GM10266 (cell line): ENCODE data around the gene AFF3.

Experiments
- DNase-seq: peaks from one replicate; pipeline ENCODE4 v3.0.0; 2012; ENCODE audit errors: extremely low spot score
- CTCF ChIP-seq: IDR thresholded peaks from 2 replicates; pipeline ENCODE4 v1.5.1; 2012; ENCODE audit warnings: mild to moderate bottlenecking, low read depth; ENCODE audit not compliant: control insufficient read depth, insufficient read depth; ENCODE audit errors: missing control alignments

The AFF3 gene

GRCh38 chr2:99818842-99819241, 323.5 kb downstream of the AFF3 start:
- no peak for DNase-seq
- TF ChIP-seq CTCF = no peak

DNA sequence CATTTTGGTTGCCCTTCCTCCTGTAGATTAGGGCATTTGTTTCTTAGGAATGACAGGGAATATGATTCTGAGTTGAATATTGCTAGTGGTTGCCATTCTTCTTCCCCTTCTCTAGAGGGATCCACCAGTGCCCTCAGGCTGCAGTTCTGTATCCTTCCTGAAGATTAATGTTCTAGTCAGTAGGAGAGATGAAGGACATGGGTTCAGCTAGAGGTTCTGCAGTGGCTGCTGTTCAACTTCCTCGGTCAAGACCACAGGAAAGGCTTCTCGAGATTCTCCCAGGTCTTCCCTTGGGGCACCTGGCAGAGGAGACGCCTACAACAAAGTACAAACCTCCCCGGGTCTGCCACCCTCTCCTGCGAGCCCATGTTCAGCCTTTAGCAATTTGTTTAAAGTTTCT, 325.5 kb downstream of the AFF3 start:
- no peak for TF ChIP-seq CTCF

DNA sequence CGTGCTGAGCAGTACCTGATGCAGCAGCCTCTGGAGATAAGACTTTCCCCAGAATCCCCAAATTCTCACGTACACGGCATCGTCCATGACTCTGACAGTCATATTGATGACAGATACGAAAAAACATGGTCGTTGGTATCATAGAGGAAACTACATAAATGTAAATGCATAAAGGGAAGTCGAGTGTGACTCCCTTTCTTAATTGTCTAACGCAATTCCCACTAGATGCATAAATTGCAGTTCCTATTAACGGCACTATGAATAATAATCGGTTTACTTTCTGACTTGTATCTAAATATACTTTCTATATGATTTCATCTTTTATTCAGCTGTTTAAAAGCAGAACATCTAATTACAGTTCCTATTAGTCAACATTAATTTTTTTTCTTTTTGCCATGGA, 330.0 kb downstream of the AFF3 start:
- no peak for TF ChIP-seq CTCF
- DNase-seq = no peak

More for the DNA sequence above, 325.5 kb downstream of the AFF3 start:
- no peak for DNase-seq

DNA sequence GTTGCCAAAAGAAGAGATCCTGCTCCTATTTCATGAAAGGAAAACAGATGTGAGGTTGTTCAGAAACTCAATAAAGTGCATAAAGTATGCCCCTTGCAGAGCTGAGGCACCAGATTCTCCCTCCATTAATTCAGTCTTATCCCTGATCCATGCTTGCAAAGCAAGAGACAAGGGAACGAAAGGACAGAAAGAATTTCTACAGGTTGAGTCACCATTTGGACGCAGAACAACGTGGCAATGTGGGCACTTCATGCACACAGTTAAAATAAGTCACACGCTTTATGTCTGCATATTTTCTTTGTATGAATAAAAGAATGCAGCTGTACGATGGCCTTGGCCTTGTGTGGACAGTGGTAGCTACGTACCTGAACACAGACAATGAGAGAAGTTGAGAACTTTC, 330.8 kb downstream of the AFF3 start:
- no peak for DNase-seq
- no peak for TF ChIP-seq CTCF

DNA sequence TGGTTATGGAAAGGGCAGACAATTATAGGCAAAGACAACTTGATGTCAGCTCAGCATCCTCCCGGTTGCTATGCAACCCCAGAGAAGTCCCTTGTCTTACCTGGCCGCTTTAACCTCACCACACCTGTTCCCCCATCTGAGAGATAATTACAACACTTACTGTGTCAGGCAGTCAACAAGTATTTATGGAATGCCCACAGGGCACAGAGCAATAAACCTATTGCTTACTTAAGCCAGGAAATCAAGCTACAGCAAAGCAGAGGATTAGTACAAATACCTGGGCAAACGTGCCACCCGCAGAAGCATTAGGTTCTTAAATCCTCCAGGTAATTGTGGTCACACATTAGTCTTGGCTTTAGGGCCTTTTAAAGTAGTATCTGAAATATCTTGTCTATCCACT, 332.2 kb downstream of the AFF3 start:
- TF ChIP-seq CTCF = no peak
- DNase-seq = no peak

- no peak for DNase-seq
- no peak for TF ChIP-seq CTCF
Observed at GRCh38 chr2:99809259-99809900, 333.0 kb downstream of the AFF3 start.

DNA sequence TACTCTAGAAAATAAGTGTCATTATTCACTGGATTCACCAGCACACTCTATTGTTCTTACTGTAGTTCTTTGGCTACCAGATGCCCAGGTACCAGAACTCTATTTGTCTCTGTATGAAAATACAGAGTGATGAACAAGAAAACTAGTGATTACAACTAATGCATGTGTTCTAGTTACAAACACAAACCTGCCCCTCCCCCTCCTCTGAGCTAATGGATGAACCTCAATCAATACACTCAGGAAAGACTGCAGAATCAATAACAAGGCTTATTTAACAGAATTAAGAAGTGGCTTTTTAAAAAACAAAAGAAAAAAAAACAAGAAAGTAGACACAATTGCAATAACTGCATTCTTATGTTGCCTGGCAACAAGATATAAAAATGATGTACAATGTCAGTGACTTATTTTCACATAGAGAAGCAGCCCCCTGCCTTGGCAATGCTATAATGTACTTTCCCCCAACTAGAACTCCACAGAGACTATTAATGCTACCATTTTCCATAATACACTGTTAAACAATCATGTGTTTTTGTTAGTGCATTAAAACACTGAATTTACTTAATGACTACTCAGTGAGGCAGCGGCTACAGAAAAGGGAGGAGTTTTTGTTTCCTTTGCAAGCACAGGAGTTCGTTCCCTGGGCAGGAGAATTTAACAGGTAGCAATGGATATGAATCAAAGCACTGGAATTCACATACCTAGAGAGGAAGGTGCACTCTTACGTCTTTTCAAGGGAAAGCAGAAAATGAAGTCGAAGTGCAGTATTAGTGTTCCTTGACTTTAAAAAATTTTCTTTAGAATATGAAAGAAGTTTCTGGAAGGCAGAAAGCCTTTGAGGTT, 333.8 kb downstream of the AFF3 start:
- no peak for TF ChIP-seq CTCF
- no peak for DNase-seq
